ENCODE results near the gene FBXL14.

FBXL14 gene

GRCh38 chr12:1529862-1530591 lies 64.4 kb downstream of the FBXL14 start:
- Histone ChIP-seq H3K9me3 (ENCODE audit: control insufficient read depth, low read length) (no peaks in the 10 kb centered on the region), H3K4me3 (ENCODE audit: insufficient read depth, low read depth, low read length, poor library complexity, severe bottlenecking) (peak overlapping the region; percentile 36), H3K4me1 (ENCODE audit: control insufficient read depth, insufficient read depth, low read length, poor library complexity, severe bottlenecking) (peaks cover 38% of the 10 kb centered on the region), H3K36me3 (ENCODE audit: control insufficient read depth, insufficient read depth, low read length) (no peaks in the 10 kb centered on the region), H3K27ac (ENCODE audit: insufficient read depth, low read length, poor library complexity, severe bottlenecking) (no peak overlapping the region), H3K27me3 (replicated peaks; ENCODE audit: control insufficient read depth, insufficient read depth, low read length, poor library complexity, severe bottlenecking) (peaks cover 27% of the 10 kb centered on the region)
- no peak for DNase-seq

GRCh38 chr12:1529228-1529861 lies 65.0 kb downstream of the FBXL14 start:
- H3K9me3 ChIP-seq (ENCODE audit: control insufficient read depth, low read length), result no peaks in the 10 kb centered on the region
- H3K4me1 ChIP-seq (ENCODE audit: control insufficient read depth, insufficient read depth, low read length, poor library complexity, severe bottlenecking), result peaks cover 35% of the 10 kb centered on the region
- H3K4me3 ChIP-seq (ENCODE audit: insufficient read depth, low read depth, low read length, poor library complexity, severe bottlenecking), result peak overlapping the region; percentile 36
- H3K27ac ChIP-seq (ENCODE audit: insufficient read depth, low read length, poor library complexity, severe bottlenecking), result no peak overlapping the region
- peaks cover 22% of the 10 kb centered on the region for H3K27me3 ChIP-seq (replicated peaks; ENCODE audit: control insufficient read depth, insufficient read depth, low read length, poor library complexity, severe bottlenecking)
- DNase-seq, result no peak
- no peaks in the 10 kb centered on the region for H3K36me3 ChIP-seq (ENCODE audit: control insufficient read depth, insufficient read depth, low read length)

- peaks cover 22% of the 10 kb centered on the region for H3K27me3 ChIP-seq (replicated peaks; ENCODE audit: control insufficient read depth, insufficient read depth, low read length, poor library complexity, severe bottlenecking)
- DNase-seq, result no peak
- H3K4me1 ChIP-seq (ENCODE audit: control insufficient read depth, insufficient read depth, low read length, poor library complexity, severe bottlenecking), result peaks cover 30% of the 10 kb centered on the region
Observed at GRCh38 chr12:1528791-1529190, 65.6 kb downstream of the FBXL14 start.

GRCh38 chr12:1527789-1528188 lies 66.6 kb downstream of the FBXL14 start:
- no peaks in the 10 kb centered on the region for H3K9me3 ChIP-seq (ENCODE audit: control insufficient read depth, low read length)
- no peaks in the 10 kb centered on the region for H3K36me3 ChIP-seq (ENCODE audit: control insufficient read depth, insufficient read depth, low read length)
- no peak overlapping the region for H3K27ac ChIP-seq (ENCODE audit: insufficient read depth, low read length, poor library complexity, severe bottlenecking)
- H3K4me1 ChIP-seq (ENCODE audit: control insufficient read depth, insufficient read depth, low read length, poor library complexity, severe bottlenecking), result peaks cover 23% of the 10 kb centered on the region
- no peak overlapping the region for H3K4me3 ChIP-seq (ENCODE audit: insufficient read depth, low read depth, low read length, poor library complexity, severe bottlenecking)
- DNase-seq, result no peak
- H3K27me3 ChIP-seq (replicated peaks; ENCODE audit: control insufficient read depth, insufficient read depth, low read length, poor library complexity, severe bottlenecking), result peaks cover 22% of the 10 kb centered on the region

More at GRCh38 chr12:1528791-1529190, 65.6 kb downstream of the FBXL14 start:
- Histone ChIP-seq H3K4me3 (ENCODE audit: insufficient read depth, low read depth, low read length, poor library complexity, severe bottlenecking) (no peak overlapping the region), H3K36me3 (ENCODE audit: control insufficient read depth, insufficient read depth, low read length) (no peaks in the 10 kb centered on the region), H3K27ac (ENCODE audit: insufficient read depth, low read length, poor library complexity, severe bottlenecking) (no peak overlapping the region), H3K9me3 (ENCODE audit: control insufficient read depth, low read length) (no peaks in the 10 kb centered on the region)

GRCh38 chr12:1525858-1526257 lies 68.5 kb downstream of the FBXL14 start:
- peaks cover 18% of the 10 kb centered on the region for H3K27me3 ChIP-seq (replicated peaks; ENCODE audit: control insufficient read depth, insufficient read depth, low read length, poor library complexity, severe bottlenecking)

GRCh38 chr12:1523558-1524050 lies 70.8 kb downstream of the FBXL14 start:
- no peak overlapping the region for H3K27ac ChIP-seq (ENCODE audit: insufficient read depth, low read length, poor library complexity, severe bottlenecking)
- no peak overlapping the region for H3K4me3 ChIP-seq (ENCODE audit: insufficient read depth, low read depth, low read length, poor library complexity, severe bottlenecking)
- DNase-seq, result no peak
- peaks cover 9% of the 10 kb centered on the region for H3K27me3 ChIP-seq (replicated peaks; ENCODE audit: control insufficient read depth, insufficient read depth, low read length, poor library complexity, severe bottlenecking)
- H3K36me3 ChIP-seq (ENCODE audit: control insufficient read depth, insufficient read depth, low read length), result no peaks in the 10 kb centered on the region
- H3K4me1 ChIP-seq (ENCODE audit: control insufficient read depth, insufficient read depth, low read length, poor library complexity, severe bottlenecking), result no peaks in the 10 kb centered on the region
- no peaks in the 10 kb centered on the region for H3K9me3 ChIP-seq (ENCODE audit: control insufficient read depth, low read length)

More at GRCh38 chr12:1525858-1526257, 68.5 kb downstream of the FBXL14 start:
- Histone ChIP-seq H3K9me3 (ENCODE audit: control insufficient read depth, low read length) (no peaks in the 10 kb centered on the region), H3K27ac (ENCODE audit: insufficient read depth, low read length, poor library complexity, severe bottlenecking) (no peak overlapping the region), H3K36me3 (ENCODE audit: control insufficient read depth, insufficient read depth, low read length) (no peaks in the 10 kb centered on the region), H3K4me1 (ENCODE audit: control insufficient read depth, insufficient read depth, low read length, poor library complexity, severe bottlenecking) (peaks cover 5% of the 10 kb centered on the region), H3K4me3 (ENCODE audit: insufficient read depth, low read depth, low read length, poor library complexity, severe bottlenecking) (no peak overlapping the region)
- DNase-seq, result no peak

GRCh38 chr12:1523046-1523445 lies 71.3 kb downstream of the FBXL14 start:
- Histone ChIP-seq H3K27ac (ENCODE audit: insufficient read depth, low read length, poor library complexity, severe bottlenecking) (no peak overlapping the region), H3K36me3 (ENCODE audit: control insufficient read depth, insufficient read depth, low read length) (no peaks in the 10 kb centered on the region), H3K4me3 (ENCODE audit: insufficient read depth, low read depth, low read length, poor library complexity, severe bottlenecking) (no peak overlapping the region), H3K9me3 (ENCODE audit: control insufficient read depth, low read length) (no peaks in the 10 kb centered on the region), H3K4me1 (ENCODE audit: control insufficient read depth, insufficient read depth, low read length, poor library complexity, severe bottlenecking) (no peaks in the 10 kb centered on the region), H3K27me3 (replicated peaks; ENCODE audit: control insufficient read depth, insufficient read depth, low read length, poor library complexity, severe bottlenecking) (peaks cover 9% of the 10 kb centered on the region)
- DNase-seq, result no peak

- no peak overlapping the region for H3K4me3 ChIP-seq (ENCODE audit: insufficient read depth, low read depth, low read length, poor library complexity, severe bottlenecking)
- no peak for DNase-seq
- no peak overlapping the region for H3K27ac ChIP-seq (ENCODE audit: insufficient read depth, low read length, poor library complexity, severe bottlenecking)
Observed at GRCh38 chr12:1519642-1520041, 74.7 kb downstream of the FBXL14 start.

GRCh38 chr12:1518591-1519516 lies 75.5 kb downstream of the FBXL14 start:
- Histone ChIP-seq H3K4me1 (ENCODE audit: control insufficient read depth, insufficient read depth, low read length, poor library complexity, severe bottlenecking) (no peaks in the 10 kb centered on the region), H3K9me3 (ENCODE audit: control insufficient read depth, low read length) (no peaks in the 10 kb centered on the region), H3K4me3 (ENCODE audit: insufficient read depth, low read depth, low read length, poor library complexity, severe bottlenecking) (no peak overlapping the region), H3K27ac (ENCODE audit: insufficient read depth, low read length, poor library complexity, severe bottlenecking) (no peak overlapping the region), H3K27me3 (replicated peaks; ENCODE audit: control insufficient read depth, insufficient read depth, low read length, poor library complexity, severe bottlenecking) (no peaks in the 10 kb centered on the region), H3K36me3 (ENCODE audit: control insufficient read depth, insufficient read depth, low read length) (no peaks in the 10 kb centered on the region)
- no peak for DNase-seq

More at GRCh38 chr12:1519642-1520041, 74.7 kb downstream of the FBXL14 start:
- Histone ChIP-seq H3K9me3 (ENCODE audit: control insufficient read depth, low read length) (no peaks in the 10 kb centered on the region), H3K36me3 (ENCODE audit: control insufficient read depth, insufficient read depth, low read length) (no peaks in the 10 kb centered on the region), H3K27me3 (replicated peaks; ENCODE audit: control insufficient read depth, insufficient read depth, low read length, poor library complexity, severe bottlenecking) (no peaks in the 10 kb centered on the region), H3K4me1 (ENCODE audit: control insufficient read depth, insufficient read depth, low read length, poor library complexity, severe bottlenecking) (no peaks in the 10 kb centered on the region)
